Measurements from ENCODE around the gene TPCN2. TPM values are rescaled to one million over a fixed set of nuclear protein-coding genes. Genes with fewer than 3 reads are reported as not detected.

Gene TPCN2
- total and polyA plus RNA-seq, 7 experiments from 2014 or later: 3.3 to 29.4 (median 21.2) TPM

GRCh38 chr11:69108559-69108958 lies 59.8 kb downstream of the TPCN2 start:
- H3K9me3 Mint-ChIP-seq: peaks cover 0 to 9% (median 1%) of the 10 kb centered on the region in 11 donors
- H3K4me1 Mint-ChIP-seq: peaks cover 4 to 20% (median 5%) of the 10 kb centered on the region in 7 donors
- CTCF ChIA-PET: no interaction called here
- peaks cover 0 to 7% (median 2%) of the 10 kb centered on the region in 5 donors for H3K36me3 Mint-ChIP-seq
- H3K27ac Mint-ChIP-seq: no peak overlapping the region
- H3K27me3 Mint-ChIP-seq: no peaks in the 10 kb centered on the region
- Histone ChIP-seq H3K9me3 (ENCODE audit: control insufficient read depth in 2 of 3, low read length in 3 of 3) (no peaks in the 10 kb centered on the region), H3K4me3 (ENCODE audit: low read length) (no peak overlapping the region), H3K27ac (ENCODE audit: low read depth, low read length) (no peak overlapping the region), H3K27me3 (ENCODE audit: control insufficient read depth in 2 of 2, insufficient read depth in 2 of 2, low read length in 2 of 2) (no peaks in the 10 kb centered on the region), H3K4me1 (ENCODE audit: control insufficient read depth in 2 of 2, insufficient read depth in 2 of 2, low read length in 2 of 2) (no peaks in the 10 kb centered on the region), H3K36me3 (ENCODE audit: control insufficient read depth in 2 of 3, insufficient read depth in 3 of 3, low read length in 3 of 3) (no peaks in the 10 kb centered on the region)
- POLR2A ChIA-PET: no interaction called here
- peak overlapping the region in 1 of 10 donors; percentile 38 for H3K4me3 Mint-ChIP-seq
- intact Hi-C loops (cut with micrococcal nuclease): no loop called here
- DNase-seq (no peak), ATAC-seq (no peak)

- DNase-seq: no peak
- Mint-ChIP-seq H3K4me3 (no peak overlapping the region), H3K4me1 (peaks cover 4 to 20% (median 5%) of the 10 kb centered on the region in 7 donors), H3K36me3 (peaks cover 0 to 7% (median 2%) of the 10 kb centered on the region in 5 donors), H3K9me3 (peaks cover 0 to 9% (median 1%) of the 10 kb centered on the region in 11 donors), H3K27me3 (no peaks in the 10 kb centered on the region), H3K27ac (peak overlapping the region in 1 of 9 donors; percentile 89)
- Histone ChIP-seq H3K4me1 (ENCODE audit: control insufficient read depth in 2 of 2, insufficient read depth in 2 of 2, low read length in 2 of 2) (no peaks in the 10 kb centered on the region), H3K36me3 (ENCODE audit: control insufficient read depth in 2 of 3, insufficient read depth in 3 of 3, low read length in 3 of 3) (no peaks in the 10 kb centered on the region), H3K27me3 (ENCODE audit: control insufficient read depth in 2 of 2, insufficient read depth in 2 of 2, low read length in 2 of 2) (no peaks in the 10 kb centered on the region), H3K27ac (ENCODE audit: low read depth, low read length) (no peak overlapping the region), H3K4me3 (ENCODE audit: low read length) (no peak overlapping the region), H3K9me3 (ENCODE audit: control insufficient read depth in 2 of 3, low read length in 3 of 3) (no peaks in the 10 kb centered on the region)
- ChIA-PET CTCF (interaction anchor here (0.7 kb wide), 1 partner anchor 8 kb away, joined by 3 read pairs; no protein-coding TSS in a partner anchor), POLR2A (no interaction called here)
- intact Hi-C loops (cut with micrococcal nuclease): no loop called here
- no peak for ATAC-seq
These were observed 60.4 kb downstream of the TPCN2 start for GRCh38 chr11:69109101-69109500.

- CTCF ChIA-PET: no interaction called here
- H3K4me1 Mint-ChIP-seq: peaks cover 4 to 20% (median 5%) of the 10 kb centered on the region in 7 donors
- Histone ChIP-seq H3K4me1 (ENCODE audit: control insufficient read depth in 2 of 2, insufficient read depth in 2 of 2, low read length in 2 of 2) (no peaks in the 10 kb centered on the region), H3K9me3 (ENCODE audit: control insufficient read depth in 2 of 3, low read length in 3 of 3) (no peaks in the 10 kb centered on the region), H3K27ac (ENCODE audit: low read depth, low read length) (no peak overlapping the region), H3K36me3 (ENCODE audit: control insufficient read depth in 2 of 3, insufficient read depth in 3 of 3, low read length in 3 of 3) (no peaks in the 10 kb centered on the region), H3K27me3 (ENCODE audit: control insufficient read depth in 2 of 2, insufficient read depth in 2 of 2, low read length in 2 of 2) (no peaks in the 10 kb centered on the region), H3K4me3 (ENCODE audit: low read length) (no peak overlapping the region)
- POLR2A ChIA-PET: interaction anchor here (1.3 kb wide), 1 partner anchor 13 kb away, joined by 4 read pairs; no protein-coding TSS in a partner anchor
- no peak for DNase-seq
- H3K9me3 Mint-ChIP-seq: peaks cover 0 to 9% (median 1%) of the 10 kb centered on the region in 11 donors
- peaks cover 0 to 7% (median 2%) of the 10 kb centered on the region in 5 donors for H3K36me3 Mint-ChIP-seq
- H3K27me3 Mint-ChIP-seq: no peaks in the 10 kb centered on the region
- peak overlapping the region in 1 of 9 donors; percentile 22 for H3K27ac Mint-ChIP-seq
- intact Hi-C loops (cut with micrococcal nuclease): no loop called here
- no peak overlapping the region for H3K4me3 Mint-ChIP-seq
- no peak for ATAC-seq
These were observed 61.7 kb downstream of the TPCN2 start for GRCh38 chr11:69110451-69110850.

GRCh38 chr11:69111624-69112542 lies 63.2 kb downstream of the TPCN2 start:
- H3K27me3 ChIP-seq (ENCODE audit: control insufficient read depth in 2 of 2, insufficient read depth in 2 of 2, low read length in 2 of 2): no peaks in the 10 kb centered on the region
- intact Hi-C loops (cut with micrococcal nuclease): no loop called here
- Mint-ChIP-seq H3K4me1 (peaks cover 2 to 16% (median 3%) of the 10 kb centered on the region in 7 donors), H3K27me3 (no peaks in the 10 kb centered on the region), H3K27ac (peak overlapping the region in 2 of 9 donors; percentile 10 to 59), H3K9me3 (peaks cover 0 to 9% (median 1%) of the 10 kb centered on the region in 11 donors), H3K36me3 (peaks cover 0 to 7% (median 2%) of the 10 kb centered on the region in 5 donors), H3K4me3 (no peak overlapping the region)
- H3K4me3 ChIP-seq (ENCODE audit: low read length): no peak overlapping the region
- no peaks in the 10 kb centered on the region for H3K4me1 ChIP-seq (ENCODE audit: control insufficient read depth in 2 of 2, insufficient read depth in 2 of 2, low read length in 2 of 2)
- POLR2A ChIA-PET: interaction anchor here (1.3 kb wide), 1 partner anchor 11 kb away, joined by 4 read pairs; no protein-coding TSS in a partner anchor
- ATAC-seq (no peak), DNase-seq (no peak)
- no peaks in the 10 kb centered on the region for H3K9me3 ChIP-seq (ENCODE audit: control insufficient read depth in 2 of 3, low read length in 3 of 3)
- H3K27ac ChIP-seq (ENCODE audit: low read depth, low read length): no peak overlapping the region
- CTCF ChIA-PET: interaction anchor here (0.6 kb wide), 1 partner anchor 302 kb away, joined by 3 read pairs; no protein-coding TSS in a partner anchor
- H3K36me3 ChIP-seq (ENCODE audit: control insufficient read depth in 2 of 3, insufficient read depth in 3 of 3, low read length in 3 of 3): no peaks in the 10 kb centered on the region

- no peaks in the 10 kb centered on the region for H3K27me3 ChIP-seq (ENCODE audit: control insufficient read depth in 2 of 2, insufficient read depth in 2 of 2, low read length in 2 of 2)
- no peak overlapping the region for H3K4me3 ChIP-seq (ENCODE audit: low read length)
- CTCF ChIA-PET: no interaction called here
- Mint-ChIP-seq H3K4me1 (peaks cover 0 to 14% (median 2%) of the 10 kb centered on the region in 7 donors), H3K36me3 (peaks cover 0 to 7% (median 0%) of the 10 kb centered on the region in 5 donors), H3K9me3 (peaks cover 0 to 9% (median 1%) of the 10 kb centered on the region in 11 donors), H3K27ac (peak overlapping the region in 1 of 9 donors; percentile 51), H3K4me3 (no peak overlapping the region), H3K27me3 (no peaks in the 10 kb centered on the region)
- H3K9me3 ChIP-seq (ENCODE audit: control insufficient read depth in 2 of 3, low read length in 3 of 3): no peaks in the 10 kb centered on the region
- H3K4me1 ChIP-seq (ENCODE audit: control insufficient read depth in 2 of 2, insufficient read depth in 2 of 2, low read length in 2 of 2): no peaks in the 10 kb centered on the region
- ATAC-seq (no peak), DNase-seq (no peak)
- POLR2A ChIA-PET: no interaction called here
- no peaks in the 10 kb centered on the region for H3K36me3 ChIP-seq (ENCODE audit: control insufficient read depth in 2 of 3, insufficient read depth in 3 of 3, low read length in 3 of 3)
- intact Hi-C loops (cut with micrococcal nuclease): no loop called here
- no peak overlapping the region for H3K27ac ChIP-seq (ENCODE audit: low read depth, low read length)
These were observed 64.5 kb downstream of the TPCN2 start for GRCh38 chr11:69113226-69113625.

- CTCF ChIA-PET: no interaction called here
These were observed 65.1 kb downstream of the TPCN2 start for GRCh38 chr11:69113646-69114340.

More at GRCh38 chr11:69113646-69114340, 65.1 kb downstream of the TPCN2 start:
- peaks cover 0 to 7% (median 0%) of the 10 kb centered on the region in 5 donors for H3K36me3 Mint-ChIP-seq
- intact Hi-C loops (cut with micrococcal nuclease): no loop called here
- H3K4me3 Mint-ChIP-seq: no peak overlapping the region
- peak overlapping the region in 1 of 9 donors; percentile 46 for H3K27ac Mint-ChIP-seq
- POLR2A ChIA-PET: no interaction called here
- Histone ChIP-seq H3K9me3 (ENCODE audit: control insufficient read depth in 2 of 3, low read length in 3 of 3) (no peaks in the 10 kb centered on the region), H3K4me3 (ENCODE audit: low read length) (no peak overlapping the region), H3K4me1 (ENCODE audit: control insufficient read depth in 2 of 2, insufficient read depth in 2 of 2, low read length in 2 of 2) (no peaks in the 10 kb centered on the region), H3K27me3 (ENCODE audit: control insufficient read depth in 2 of 2, insufficient read depth in 2 of 2, low read length in 2 of 2) (no peaks in the 10 kb centered on the region), H3K27ac (ENCODE audit: low read depth, low read length) (no peak overlapping the region), H3K36me3 (ENCODE audit: control insufficient read depth in 2 of 3, insufficient read depth in 3 of 3, low read length in 3 of 3) (no peaks in the 10 kb centered on the region)
- H3K4me1 Mint-ChIP-seq: peaks cover 0 to 14% (median 2%) of the 10 kb centered on the region in 7 donors
- ATAC-seq (no peak), DNase-seq (no peak)
- no peaks in the 10 kb centered on the region for H3K27me3 Mint-ChIP-seq
- H3K9me3 Mint-ChIP-seq: peaks cover 0 to 9% (median under 1%) of the 10 kb centered on the region in 11 donors

All from naive thymus-derived CD4-positive, alpha-beta T cell (primary cell).